Panc1 (cell line): ENCODE results near the gene C1QTNF12. TPM values are rescaled to one million over a fixed set of nuclear protein-coding genes. Genes with fewer than 3 reads are reported as not detected.

ENCODE experiments used
- ATAC-seq: fragments of 200-7000 bp; cut with Tn5 transposase; 2 replicates; pipeline ENCODE4 v1.9.1; 2020; ENCODE audit warnings: mild to moderate bottlenecking, moderate library complexity
- BruUV-seq: library from RNA; stranded (reverse); fragments of 400-500 nt; replicated peaks from 2 replicates; lab custom pipeline; 2021; lab: Mats Ljungman, UMichigan
- CTCF ChIA-PET: fragments of 300-600 bp; sonication (Branson Sonifier 250); formaldehyde crosslinking; loops from one replicate; lab custom pipeline; 2022; ENCODE audit warnings: antibody characterized with exemption; lab: Charles Lee
- POLR2A ChIA-PET: fragments of 300-600 bp; sonication (Branson Sonifier 250); formaldehyde crosslinking; loops from one replicate; lab custom pipeline; 2022; ENCODE audit warnings: antibody characterized with exemption; lab: Charles Lee
- DNase-seq: peaks from one replicate; pipeline ENCODE4 v3.0.0-alpha.2; 2010; ENCODE audit warnings: low read depth, low spot score
- H3K27ac ChIP-seq: 2 replicates; pipeline ENCODE4 v1.5.1; 2011; ENCODE audit warnings: mild to moderate bottlenecking, low read length, inconsistent platforms
- H3K27me3 ChIP-seq: fragments of 200-500 bp; sonication (Bioruptor generic); 2 replicates; pipeline ENCODE4 v1.6.0; 2014; ENCODE audit warnings: low read length, inconsistent platforms; ENCODE audit not compliant: control insufficient read depth, insufficient read depth
- H3K36me3 ChIP-seq: fragments of 200-500 bp; sonication (Bioruptor generic); 2 replicates; pipeline ENCODE4 v1.5.1; 2014; ENCODE audit warnings: inconsistent platforms, mild to moderate bottlenecking, low read length, moderate library complexity; ENCODE audit not compliant: control insufficient read depth, insufficient read depth
- H3K4me1 ChIP-seq: 2 replicates; pipeline ENCODE4 v1.5.1; 2011; ENCODE audit warnings: inconsistent platforms, mild to moderate bottlenecking, low read length, moderate library complexity; ENCODE audit not compliant: control insufficient read depth, insufficient read depth
- H3K4me3 ChIP-seq, 2 experiments: 2 replicates each; pipeline ENCODE4 v1.5.1; 2011 to 2012; ENCODE audit warnings: low read depth in 2 of 2, low read length in 2 of 2, mild to moderate bottlenecking in 2 of 2, inconsistent platforms in 1 of 2, moderate library complexity in 1 of 2
- H3K9me3 ChIP-seq: fragments of 200-500 bp; sonication (Bioruptor generic); 2 replicates; pipeline ENCODE4 v1.5.1; 2014; ENCODE audit warnings: low read depth, mild to moderate bottlenecking, inconsistent platforms, low read length, moderate library complexity; ENCODE audit not compliant: control insufficient read depth, insufficient read depth
- POLR2AphosphoS5 ChIP-seq: IDR thresholded peaks from 2 replicates; pipeline ENCODE4 v1.6.1; 2012; ENCODE audit warnings: mild to moderate bottlenecking, low read depth, low read length, moderate library complexity
- SIN3A ChIP-seq: IDR thresholded peaks from 2 replicates; pipeline ENCODE4 v1.6.1; 2012; ENCODE audit warnings: low read depth, mild to moderate bottlenecking, low read length, moderate library complexity, borderline replicate concordance; ENCODE audit not compliant: insufficient read depth
- TCF7L2 ChIP-seq: IDR thresholded peaks from 2 replicates; pipeline ENCODE4 v1.6.1; 2011; ENCODE audit warnings: mild to moderate bottlenecking, low read depth, low read length, inconsistent platforms
- in situ Hi-C: cut with HindIII; loops from 2 replicates; pipeline ENCODE4 v1.10.0; 2016; ENCODE audit warnings: low sequenced_read_pairs, low pct_unique_long_range_greater_than_20kb
- intact Hi-C: fragments of 100-400 bp; cut with micrococcal nuclease; formaldehyde crosslinking; loops from one replicate; pipeline ENCODE4 v1.10.0; 2022; ENCODE audit not compliant: unreplicated experiment
- total RNA-seq: library from RNA; stranded (reverse); gene quantifications from one replicate; pipeline ENCODE4 v1.2.1, GENCODE V29; 2021; ENCODE audit not compliant: unreplicated experiment
- TF ChIP-seq, protein P1 (sequence below): fragments of 450-650 bp; IDR thresholded peaks from 2 replicates; pipeline ENCODE4 v1.5.1; 2017; ENCODE audit warnings: mild to moderate bottlenecking
- TF ChIP-seq, protein P2 (sequence below), 2 experiments: IDR thresholded peaks; 2 replicates each; pipeline ENCODE4 v1.6.1; 2011 to 2012; ENCODE audit warnings: low read depth in 2 of 2, control low read depth in 1 of 2, low read length in 1 of 2, mild to moderate bottlenecking in 1 of 2, moderate library complexity in 1 of 2; ENCODE audit not compliant: insufficient read depth in 1 of 2

C1QTNF12 gene
- total RNA-seq, 1 experiment from 2014 or later: 41.4 TPM

DNA sequence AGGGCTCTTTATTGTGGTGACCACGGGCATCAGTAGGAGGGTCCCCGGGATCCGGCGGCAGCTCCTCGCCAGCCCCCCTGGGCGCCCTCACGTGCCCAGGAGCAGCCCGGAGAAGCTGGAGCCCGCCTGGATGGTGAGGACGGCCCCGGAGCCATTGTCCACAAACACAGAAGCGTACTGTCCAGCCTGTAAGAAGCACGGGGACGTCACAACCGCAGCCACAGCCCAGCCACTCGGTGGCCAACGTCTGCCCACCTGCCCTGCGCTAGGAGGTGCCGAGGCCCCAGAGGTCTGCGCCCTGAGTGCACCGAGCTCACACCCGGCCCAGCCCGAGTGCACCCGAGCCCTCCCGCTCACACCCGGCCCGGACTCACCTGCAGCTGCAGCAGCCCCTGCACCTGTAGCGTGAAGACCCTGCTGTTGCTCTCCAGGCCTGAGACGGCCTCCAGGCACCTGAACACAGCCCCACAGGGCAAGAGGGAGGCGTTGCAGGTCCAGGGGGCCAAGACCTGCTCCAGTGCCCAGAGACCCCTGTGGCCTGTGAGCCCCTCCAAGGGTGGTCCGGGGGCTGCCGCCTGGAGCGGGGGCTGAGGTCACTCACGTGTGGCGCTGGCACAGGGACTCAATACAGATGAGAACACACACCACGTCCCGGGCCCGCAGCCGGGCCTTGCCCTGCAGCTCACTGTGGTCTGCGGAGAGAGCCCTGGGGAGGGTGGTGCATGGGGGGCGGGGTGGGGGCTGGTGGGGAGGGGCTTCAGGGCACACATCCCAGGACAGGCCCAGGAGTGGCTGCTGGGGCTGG is 3.9 kb downstream of the C1QTNF12 start:
- intact Hi-C loops (no loop called here), in situ Hi-C loops (no loop called here)
- DNase-seq (no peak), ATAC-seq (no peak)
- TF ChIP-seq, protein P1, sequence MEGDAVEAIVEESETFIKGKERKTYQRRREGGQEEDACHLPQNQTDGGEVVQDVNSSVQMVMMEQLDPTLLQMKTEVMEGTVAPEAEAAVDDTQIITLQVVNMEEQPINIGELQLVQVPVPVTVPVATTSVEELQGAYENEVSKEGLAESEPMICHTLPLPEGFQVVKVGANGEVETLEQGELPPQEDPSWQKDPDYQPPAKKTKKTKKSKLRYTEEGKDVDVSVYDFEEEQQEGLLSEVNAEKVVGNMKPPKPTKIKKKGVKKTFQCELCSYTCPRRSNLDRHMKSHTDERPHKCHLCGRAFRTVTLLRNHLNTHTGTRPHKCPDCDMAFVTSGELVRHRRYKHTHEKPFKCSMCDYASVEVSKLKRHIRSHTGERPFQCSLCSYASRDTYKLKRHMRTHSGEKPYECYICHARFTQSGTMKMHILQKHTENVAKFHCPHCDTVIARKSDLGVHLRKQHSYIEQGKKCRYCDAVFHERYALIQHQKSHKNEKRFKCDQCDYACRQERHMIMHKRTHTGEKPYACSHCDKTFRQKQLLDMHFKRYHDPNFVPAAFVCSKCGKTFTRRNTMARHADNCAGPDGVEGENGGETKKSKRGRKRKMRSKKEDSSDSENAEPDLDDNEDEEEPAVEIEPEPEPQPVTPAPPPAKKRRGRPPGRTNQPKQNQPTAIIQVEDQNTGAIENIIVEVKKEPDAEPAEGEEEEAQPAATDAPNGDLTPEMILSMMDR: no peak
- no peak for TF ChIP-seq TCF7L2
- TF ChIP-seq, protein P2, sequence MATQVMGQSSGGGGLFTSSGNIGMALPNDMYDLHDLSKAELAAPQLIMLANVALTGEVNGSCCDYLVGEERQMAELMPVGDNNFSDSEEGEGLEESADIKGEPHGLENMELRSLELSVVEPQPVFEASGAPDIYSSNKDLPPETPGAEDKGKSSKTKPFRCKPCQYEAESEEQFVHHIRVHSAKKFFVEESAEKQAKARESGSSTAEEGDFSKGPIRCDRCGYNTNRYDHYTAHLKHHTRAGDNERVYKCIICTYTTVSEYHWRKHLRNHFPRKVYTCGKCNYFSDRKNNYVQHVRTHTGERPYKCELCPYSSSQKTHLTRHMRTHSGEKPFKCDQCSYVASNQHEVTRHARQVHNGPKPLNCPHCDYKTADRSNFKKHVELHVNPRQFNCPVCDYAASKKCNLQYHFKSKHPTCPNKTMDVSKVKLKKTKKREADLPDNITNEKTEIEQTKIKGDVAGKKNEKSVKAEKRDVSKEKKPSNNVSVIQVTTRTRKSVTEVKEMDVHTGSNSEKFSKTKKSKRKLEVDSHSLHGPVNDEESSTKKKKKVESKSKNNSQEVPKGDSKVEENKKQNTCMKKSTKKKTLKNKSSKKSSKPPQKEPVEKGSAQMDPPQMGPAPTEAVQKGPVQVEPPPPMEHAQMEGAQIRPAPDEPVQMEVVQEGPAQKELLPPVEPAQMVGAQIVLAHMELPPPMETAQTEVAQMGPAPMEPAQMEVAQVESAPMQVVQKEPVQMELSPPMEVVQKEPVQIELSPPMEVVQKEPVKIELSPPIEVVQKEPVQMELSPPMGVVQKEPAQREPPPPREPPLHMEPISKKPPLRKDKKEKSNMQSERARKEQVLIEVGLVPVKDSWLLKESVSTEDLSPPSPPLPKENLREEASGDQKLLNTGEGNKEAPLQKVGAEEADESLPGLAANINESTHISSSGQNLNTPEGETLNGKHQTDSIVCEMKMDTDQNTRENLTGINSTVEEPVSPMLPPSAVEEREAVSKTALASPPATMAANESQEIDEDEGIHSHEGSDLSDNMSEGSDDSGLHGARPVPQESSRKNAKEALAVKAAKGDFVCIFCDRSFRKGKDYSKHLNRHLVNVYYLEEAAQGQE (IDR thresholded peaks at IDR 0.05; ENCODE audit: insufficient read depth in 1 of 2, low read depth in 2 of 2, low read length in 1 of 2): no peak
- H3K36me3 ChIP-seq: no peaks in the 10 kb centered on the region
- no peak overlapping the region for H3K27ac ChIP-seq
- peaks cover 70% of the 10 kb centered on the region for H3K4me1 ChIP-seq
- H3K9me3 ChIP-seq: no peaks in the 10 kb centered on the region
- ChIA-PET POLR2A (no interaction called here), CTCF (no interaction called here)
- no peaks in the 10 kb centered on the region for H3K27me3 ChIP-seq
- H3K4me3 ChIP-seq: no peak overlapping the region
- no TSS peak for BruUV-seq

DNA sequence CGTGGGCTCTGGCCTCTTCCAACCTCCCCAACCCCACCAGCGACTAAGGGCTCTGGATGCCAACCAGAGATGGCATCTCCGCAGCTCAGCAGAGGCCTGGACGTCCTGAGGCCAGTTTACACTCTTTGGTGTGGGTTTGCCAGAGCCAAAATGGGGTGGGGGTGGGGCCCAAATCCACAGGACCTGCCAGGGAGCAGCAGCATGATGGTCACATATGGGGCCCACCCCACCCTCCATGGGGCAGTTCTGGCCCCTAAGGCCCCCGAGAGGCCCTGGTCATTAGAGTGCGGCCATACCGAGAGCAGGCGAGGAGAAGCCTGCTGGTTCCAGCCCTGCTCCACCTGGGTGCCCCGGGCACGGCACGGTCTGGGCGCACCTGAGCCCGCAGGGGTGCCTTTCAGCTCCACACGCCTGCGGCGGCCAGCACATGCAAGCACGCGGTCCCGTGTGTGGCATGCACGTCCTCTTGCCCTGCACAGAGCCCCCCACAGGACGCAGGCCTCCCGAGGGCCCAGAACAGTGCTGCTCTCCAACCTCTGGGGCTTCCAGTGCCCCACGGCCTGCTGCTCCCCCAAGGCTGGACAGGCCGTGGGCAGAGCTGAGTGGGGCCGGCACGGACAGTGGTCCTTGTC is 4.8 kb downstream of the C1QTNF12 start:
- H3K9me3 ChIP-seq: no peaks in the 10 kb centered on the region
- in situ Hi-C loops (no loop called here), intact Hi-C loops (no loop called here)
- TF ChIP-seq, protein P2 (IDR thresholded peaks at IDR 0.05; ENCODE audit: insufficient read depth in 1 of 2, low read depth in 2 of 2, low read length in 1 of 2): no peak
- TF ChIP-seq TCF7L2 (no peak), SIN3A (no peak), POLR2AphosphoS5 (0 out of 2 replicates have a peak, but pooled peaks have one; percentile 24)
- TF ChIP-seq, protein P1: no peak
- H3K4me1 ChIP-seq: peaks cover 72% of the 10 kb centered on the region
- ChIA-PET POLR2A (no interaction called here), CTCF (no interaction called here)
- no peak overlapping the region for H3K4me3 ChIP-seq
- H3K27ac ChIP-seq: peak overlapping the region; percentile 78
- ATAC-seq (no peak), DNase-seq (no peak)
- BruUV-seq: no TSS peak
- no peaks in the 10 kb centered on the region for H3K36me3 ChIP-seq
- H3K27me3 ChIP-seq: no peaks in the 10 kb centered on the region
